PC-9 (cell line): ENCODE results near the gene CLSTN1.

Experiments used
- CTCF ChIP-seq: fragments of 200-600 bp; sonication (generic); conservative IDR thresholded peaks from 2 replicates; pipeline ENCODE4 v1.6.1; 2017; ENCODE audit warnings: mixed run types, antibody characterized with exemption, mild to moderate bottlenecking, moderate library complexity
- EZH2 ChIP-seq: fragments of 200-600 bp; sonication (generic); IDR thresholded peaks from 2 replicates; pipeline ENCODE4 v1.8.0; 2017; ENCODE audit warnings: antibody characterized with exemption, low read depth

- no peak for TF ChIP-seq CTCF
- no peak for TF ChIP-seq EZH2
These were observed 87.5 kb downstream of the CLSTN1 start for GRCh38 chr1:9736241-9736640.
